HG03064 (cell line): ENCODE results near the gene RHOH.
"Not testable (repeated sequence)": the region's sequence is repeated elsewhere in the genome, so short reads cannot be mapped to it uniquely, and the experiment has no call there.

Source experiments
- ATAC-seq: cut with Tn5 transposase; IDR thresholded peaks from one replicate; pipeline ENCODE4 v1.9.1; 2021; ENCODE audit warnings: low read depth; ENCODE audit not compliant: unreplicated experiment

The RHOH gene, protein sequence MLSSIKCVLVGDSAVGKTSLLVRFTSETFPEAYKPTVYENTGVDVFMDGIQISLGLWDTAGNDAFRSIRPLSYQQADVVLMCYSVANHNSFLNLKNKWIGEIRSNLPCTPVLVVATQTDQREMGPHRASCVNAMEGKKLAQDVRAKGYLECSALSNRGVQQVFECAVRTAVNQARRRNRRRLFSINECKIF

DNA sequence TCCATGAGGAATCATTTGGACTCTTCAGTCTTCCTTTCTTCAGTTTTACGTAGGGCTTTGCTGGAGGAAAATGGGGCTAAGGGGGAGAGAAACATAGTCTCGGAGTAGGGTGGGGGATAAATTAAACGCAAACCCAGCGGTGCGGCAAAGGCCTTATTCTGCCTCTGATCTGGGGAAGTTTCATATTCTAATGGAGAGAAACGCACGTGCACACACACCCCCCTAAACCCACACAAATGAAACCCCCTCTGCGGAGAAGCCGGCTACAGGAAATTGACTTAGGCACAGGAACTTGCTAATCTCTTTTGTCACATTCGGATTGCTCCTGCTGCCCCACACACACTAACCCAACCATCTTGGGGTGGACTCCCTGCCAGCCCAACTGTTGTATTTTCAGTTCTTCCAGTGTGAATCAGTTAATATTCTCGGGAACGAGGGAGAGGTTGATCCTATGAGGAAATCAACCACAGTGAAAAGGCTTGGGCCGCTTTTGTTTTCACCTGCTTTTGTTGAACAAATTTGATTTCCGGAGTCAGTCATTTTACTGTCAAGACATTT, at the start of gene RHOH:
Gene RHOH, plus strand, starts transcription at position 308 of the 558 bp plus-strand sequence. CDS start 46,356 bp downstream, outside the sequence.
- ATAC-seq = no peak

DNA sequence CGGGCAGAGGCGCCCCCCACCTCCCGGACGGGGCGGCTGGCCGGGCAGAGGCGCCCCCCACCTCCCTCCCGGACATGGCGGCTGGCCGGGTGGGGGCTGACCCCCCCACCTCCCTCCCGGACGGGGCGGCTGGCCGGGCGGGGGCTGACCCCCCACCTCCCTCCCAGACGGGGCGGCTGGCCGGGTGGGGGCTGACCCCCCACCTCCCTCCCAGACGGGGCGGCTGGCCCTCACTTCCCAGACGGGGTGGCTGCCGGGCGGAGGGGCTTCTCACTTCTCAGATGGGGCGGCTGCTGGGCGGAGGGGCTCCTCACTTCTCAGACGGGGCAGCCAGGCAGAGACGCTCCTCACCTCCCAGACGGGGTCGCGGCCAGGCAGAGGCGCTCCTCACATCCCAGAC, 49.3 kb upstream of the RHOH start:
- not testable (repeated sequence) for ATAC-seq

DNA sequence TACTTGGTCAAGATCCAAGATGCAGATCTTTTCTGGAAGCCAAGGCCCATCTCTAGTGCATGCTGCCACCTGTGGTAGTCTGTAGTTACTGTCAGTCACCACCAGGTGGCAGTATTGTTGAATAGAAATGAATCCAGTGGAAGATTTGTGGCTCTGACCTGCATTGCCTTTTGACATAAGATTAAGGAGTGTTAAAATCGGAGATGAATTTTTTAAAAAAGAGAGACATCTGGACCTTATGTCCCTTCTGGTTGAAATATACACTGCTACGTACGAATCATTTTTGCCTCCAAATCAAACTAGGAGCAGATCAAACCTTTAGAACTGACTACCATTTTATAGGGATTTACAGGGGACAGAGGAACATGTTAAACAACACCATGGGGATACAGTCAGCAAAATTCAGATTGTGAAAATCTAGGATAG, 46.9 kb upstream of the RHOH start:
- ATAC-seq = no peak

DNA sequence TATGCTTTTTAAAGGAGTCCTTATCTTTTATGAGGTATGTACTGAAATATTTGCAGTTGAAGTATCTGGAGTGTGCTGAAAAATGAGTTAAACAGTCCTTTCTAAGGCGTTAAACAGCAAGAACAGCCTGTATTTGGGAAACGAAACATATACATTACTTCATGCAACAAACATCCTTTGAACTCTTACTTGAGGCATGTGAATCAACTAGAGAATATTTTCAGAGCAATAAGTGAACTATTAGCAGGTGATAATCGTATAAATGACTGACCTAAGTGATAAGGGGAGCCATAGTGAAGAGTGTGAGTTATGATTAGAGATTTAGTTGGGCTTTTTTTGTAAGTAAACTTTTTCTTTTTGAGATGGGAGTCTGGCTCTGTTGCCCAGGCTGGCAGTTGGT, 45.9 kb upstream of the RHOH start:
- ATAC-seq = no peak

DNA sequence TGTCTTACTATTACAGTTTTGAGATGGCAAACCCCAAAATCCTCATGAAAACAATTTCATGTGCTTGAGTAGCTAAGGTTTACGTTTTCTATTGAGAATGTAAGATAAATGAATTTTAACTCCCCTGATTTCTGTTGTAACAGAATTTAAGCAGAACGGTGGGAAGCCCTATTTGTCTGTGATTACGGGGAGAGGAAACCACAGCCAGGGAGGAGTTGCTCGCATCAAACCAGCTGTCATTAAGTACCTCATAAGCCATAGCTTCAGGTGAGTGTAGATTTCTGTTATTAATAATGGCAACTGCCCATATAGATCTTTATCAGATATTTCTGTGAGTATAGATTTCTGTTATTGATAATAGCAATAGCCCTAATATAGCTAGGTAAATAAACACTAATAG, 44.2 kb upstream of the RHOH start:
- ATAC-seq = no peak

DNA sequence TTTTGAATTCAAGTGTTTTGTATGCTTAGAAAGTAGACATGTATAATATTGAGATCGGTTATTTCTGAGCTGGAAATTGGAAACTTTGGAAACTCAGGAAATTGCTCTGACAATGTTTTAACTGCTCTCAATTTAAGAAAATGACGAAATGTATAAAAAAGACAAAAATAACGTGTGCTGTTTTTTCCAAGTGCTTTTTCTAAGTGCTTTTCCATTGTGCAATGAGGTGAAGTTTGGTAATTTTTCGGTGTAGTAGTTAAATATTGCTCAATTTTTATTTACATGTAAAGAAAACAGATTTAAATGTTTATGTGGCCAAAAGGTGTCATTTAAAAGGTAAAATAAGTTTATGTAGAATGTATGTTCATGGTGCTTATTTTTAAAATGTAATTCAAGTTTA, 39.4 kb upstream of the RHOH start:
- no peak for ATAC-seq

DNA sequence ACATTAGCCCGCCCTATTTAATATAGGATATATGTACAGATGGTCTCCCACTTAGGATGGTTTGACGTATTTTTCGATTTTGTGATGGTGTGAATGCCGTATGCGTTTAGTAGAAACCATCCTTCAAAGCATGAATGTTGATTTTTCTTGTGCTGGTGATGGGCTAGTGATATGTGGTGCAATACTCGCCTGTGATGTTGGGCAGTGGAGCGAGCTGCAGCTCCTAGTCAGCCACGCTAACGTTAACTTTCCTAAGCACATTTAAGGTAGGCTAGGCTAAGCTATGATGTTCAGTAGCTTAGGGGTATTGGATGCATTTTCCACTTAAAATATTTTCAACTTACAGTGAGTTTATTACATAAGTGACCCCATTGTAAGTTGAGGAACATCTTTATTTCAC, 36.6 kb upstream of the RHOH start:
- no peak for ATAC-seq

DNA sequence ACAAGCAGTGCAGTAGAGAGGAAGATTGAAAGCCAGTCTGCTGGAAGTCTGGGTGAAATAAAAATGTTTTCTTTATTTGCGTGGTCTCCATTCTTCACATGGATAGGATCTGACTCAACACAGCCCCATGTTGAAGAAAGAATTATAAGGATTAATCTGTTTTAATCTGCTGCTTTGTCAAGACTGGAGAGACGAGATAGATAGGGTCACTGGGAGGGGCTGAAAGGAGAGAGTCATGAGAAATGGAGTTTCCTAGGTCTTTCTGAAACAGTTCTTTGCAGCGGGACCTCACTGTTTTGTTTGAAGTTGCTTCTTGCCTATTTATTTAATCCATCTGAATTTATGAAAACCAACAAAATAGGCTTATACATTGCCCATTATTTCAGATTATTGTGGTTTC, 32.4 kb upstream of the RHOH start:
- no peak for ATAC-seq

DNA sequence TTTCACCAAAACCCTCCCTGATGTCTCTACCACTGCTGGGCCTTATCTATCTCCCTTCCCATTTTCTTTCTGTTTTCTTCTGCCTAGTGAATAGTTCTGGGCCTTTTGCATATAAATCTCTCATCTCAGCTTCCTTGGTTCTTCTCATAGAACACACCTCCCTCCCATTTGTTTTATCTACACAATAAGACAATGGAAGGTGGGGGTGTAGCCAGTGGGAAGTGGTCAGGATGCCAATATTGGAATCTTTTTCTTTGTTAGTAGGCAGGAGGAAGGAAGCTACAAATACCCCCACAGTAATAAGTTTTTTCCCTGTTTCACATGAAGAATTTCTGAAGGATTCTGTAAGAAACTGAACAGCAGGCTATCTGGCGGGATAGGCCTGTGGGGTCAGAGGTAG, 30.9 kb upstream of the RHOH start:
- ATAC-seq = no peak

DNA sequence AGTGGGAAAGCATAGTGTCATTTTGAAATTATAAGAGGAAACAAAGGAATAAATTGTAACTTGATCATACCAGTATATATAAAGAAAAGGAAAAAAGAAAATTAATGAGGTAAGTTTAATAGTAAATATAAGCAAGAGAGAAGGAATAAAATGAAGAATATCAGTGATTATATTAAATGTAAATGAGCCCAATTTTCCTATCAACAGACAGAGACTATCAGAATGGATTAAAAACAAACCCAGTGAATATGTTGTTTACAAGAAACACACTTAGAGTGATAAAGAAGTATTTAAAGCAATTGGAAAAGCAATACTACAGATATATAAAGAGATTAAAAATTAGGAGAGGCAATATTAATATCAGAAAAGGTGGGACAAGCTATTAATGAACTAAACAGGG, 28.8 kb upstream of the RHOH start:
- ATAC-seq = no peak

DNA sequence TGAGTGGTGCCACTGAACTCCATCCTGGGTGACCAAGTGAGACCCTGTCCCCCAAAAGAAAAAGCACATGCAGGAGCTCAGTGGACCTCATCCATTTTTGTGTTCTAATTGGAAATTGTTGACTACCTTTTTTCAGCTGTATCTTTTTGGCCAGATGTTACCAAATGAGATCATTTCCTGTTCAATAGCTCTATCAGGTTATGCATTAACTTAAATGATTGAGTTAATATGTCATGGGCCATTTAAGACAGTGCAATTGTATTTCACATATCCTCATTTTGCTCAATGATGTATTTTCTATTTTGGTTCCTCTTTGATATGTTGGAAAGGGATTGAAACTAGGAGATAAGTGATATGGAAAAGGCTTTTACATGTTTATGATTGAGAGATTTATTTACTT, 26.2 kb upstream of the RHOH start:
- ATAC-seq = peak; percentile 63

DNA sequence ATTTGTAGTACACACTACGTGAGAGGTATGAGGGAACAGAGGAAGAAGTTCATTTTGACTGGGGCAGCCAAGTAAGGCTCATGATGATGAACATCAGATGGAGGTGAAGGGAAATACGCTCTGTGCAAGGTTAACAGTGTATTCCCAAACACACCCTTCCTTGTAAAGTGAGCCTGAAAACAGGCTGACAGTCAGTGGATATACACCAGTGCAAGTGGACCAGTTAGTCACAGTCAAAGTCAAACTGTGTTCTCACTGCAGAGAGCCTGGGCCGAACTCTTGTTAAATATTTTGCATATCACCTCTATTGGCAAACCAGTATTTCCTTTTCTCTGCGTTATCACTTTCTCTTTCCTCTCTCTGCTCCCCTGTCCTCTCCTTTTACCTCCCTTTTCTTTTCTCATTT, 23.4 kb upstream of the RHOH start:
- ATAC-seq = peak; percentile 68

DNA sequence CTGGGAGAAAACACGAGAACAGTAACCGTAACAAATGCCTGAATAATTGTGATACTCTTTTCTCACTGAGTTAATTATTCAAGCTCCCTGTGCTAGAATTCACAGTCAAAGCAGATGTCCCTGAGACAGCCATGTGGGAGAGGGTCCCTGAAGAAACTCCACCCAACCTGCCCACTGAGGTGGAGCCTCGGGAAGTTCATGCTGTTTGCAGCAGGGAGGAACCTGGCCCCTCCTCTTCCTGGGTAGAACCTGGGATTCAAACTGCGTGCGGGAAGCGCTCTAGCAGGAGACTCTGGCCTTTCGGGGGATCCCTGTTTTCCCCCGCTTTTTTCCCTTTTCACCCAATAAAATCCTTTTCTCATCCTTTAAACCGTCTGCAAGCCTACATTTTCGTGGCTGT, 20.2 kb upstream of the RHOH start:
- ATAC-seq = no peak

DNA sequence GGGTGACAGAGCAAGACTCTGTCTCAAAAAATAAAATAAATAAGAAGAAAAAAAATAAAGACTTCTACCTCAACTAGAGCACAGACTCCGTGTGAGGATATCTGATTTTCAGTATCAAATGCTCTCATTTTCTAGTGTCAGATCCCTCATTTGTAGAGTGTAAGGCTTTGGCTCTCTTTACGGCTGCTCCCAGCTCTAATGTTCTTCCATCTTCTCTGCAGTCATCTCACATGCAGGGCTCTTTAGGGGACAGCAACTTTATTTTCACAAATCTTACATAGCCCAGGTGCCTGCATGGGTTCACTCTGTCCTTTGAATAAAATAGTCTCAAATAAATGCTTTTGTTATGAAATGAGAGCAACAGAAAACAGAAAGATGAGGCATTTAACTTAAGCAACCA, 19.2 kb upstream of the RHOH start:
- ATAC-seq = no peak

DNA sequence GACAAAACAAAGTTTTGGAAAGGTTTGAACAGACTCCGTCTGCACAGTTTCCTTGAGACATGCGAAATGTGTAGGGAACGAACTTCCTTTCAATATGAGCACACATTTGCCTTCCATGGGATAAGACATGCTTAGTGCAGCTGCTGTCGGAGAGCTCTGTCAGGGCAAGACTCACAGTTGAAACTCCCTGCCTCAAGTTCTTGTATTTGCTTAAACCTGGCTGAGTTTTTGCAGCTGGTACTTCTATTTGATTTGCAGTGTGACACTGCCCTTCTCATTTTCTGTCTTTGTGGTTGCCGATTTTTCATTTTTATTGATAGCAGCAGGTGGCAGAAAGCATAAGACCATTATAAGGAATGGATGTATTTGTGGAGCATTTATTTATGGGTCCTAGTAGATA, 18.2 kb upstream of the RHOH start:
- ATAC-seq = no peak

DNA sequence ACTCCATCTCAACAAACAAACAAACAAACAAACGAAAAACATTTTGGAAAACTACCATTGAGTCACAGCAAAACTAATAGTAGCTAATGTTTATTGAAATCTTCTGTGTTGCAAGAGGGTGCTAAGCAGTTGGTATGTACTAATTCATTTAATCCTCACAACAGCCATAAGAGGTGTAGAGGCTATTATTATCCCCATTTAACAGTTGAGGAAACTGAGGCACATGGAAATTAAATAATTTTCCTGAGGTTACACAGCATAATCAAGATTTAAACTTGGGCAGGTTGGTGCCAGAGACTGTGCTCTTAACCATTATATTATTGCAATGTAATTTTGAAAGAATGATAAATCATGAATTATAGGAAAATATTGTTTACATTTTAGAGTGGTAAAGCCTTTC, 17.5 kb upstream of the RHOH start:
- no peak for ATAC-seq

DNA sequence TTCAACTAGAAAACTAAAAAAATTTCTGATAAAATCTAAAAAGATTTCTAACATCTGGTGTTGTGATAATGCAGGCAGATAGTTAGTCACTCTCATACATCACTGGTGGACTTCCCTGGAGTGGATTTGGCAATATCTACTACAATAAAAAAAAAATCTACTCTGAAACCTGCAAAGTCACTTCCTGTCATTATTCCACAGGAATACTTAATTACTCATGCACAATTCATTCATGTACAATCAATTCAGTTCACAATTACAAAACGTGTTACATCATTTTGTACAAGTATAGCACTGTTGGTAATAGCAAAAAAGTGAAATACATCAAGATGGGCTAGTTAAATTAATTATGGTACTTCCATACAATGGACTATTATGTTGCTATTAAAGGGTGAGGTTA, 16.5 kb upstream of the RHOH start:
- ATAC-seq = no peak

DNA sequence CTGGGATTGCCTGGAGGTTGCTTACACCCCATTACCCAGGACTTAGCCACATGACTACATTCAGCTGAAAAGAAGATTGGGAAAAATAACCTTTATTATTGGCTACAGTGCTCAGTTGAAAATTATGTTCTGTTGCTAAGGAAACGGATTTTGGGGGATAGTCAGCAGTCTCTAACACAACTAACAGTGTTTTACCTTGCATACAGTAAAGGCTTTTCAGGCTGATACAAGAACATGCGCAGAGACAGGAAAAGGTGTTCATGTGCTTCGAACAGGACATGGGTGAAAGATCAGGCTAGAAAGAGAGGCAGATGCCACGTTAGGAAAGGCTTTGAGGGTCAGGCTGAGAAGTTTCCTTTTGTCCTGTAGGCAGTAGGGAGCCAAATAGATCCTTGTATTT, 14.8 kb upstream of the RHOH start:
- ATAC-seq = no peak

DNA sequence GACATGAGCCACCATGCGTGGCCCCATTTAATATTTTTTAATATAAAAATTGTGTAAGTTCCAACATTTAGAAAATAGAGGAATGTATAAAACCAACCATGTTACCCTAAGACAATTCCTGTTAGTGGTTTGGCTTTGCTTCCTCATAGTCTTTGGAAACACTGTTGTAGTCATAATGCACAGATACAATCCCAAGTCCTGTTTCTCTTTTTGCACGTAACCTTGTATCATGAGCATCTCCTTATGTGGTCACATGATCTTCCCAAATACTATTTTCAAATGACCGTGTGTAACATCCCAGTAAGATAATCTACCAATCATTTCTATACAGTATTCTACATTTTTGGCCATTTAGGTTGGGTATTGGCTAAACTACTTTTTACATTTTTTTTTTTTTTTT, 13.9 kb upstream of the RHOH start:
- ATAC-seq = no peak

DNA sequence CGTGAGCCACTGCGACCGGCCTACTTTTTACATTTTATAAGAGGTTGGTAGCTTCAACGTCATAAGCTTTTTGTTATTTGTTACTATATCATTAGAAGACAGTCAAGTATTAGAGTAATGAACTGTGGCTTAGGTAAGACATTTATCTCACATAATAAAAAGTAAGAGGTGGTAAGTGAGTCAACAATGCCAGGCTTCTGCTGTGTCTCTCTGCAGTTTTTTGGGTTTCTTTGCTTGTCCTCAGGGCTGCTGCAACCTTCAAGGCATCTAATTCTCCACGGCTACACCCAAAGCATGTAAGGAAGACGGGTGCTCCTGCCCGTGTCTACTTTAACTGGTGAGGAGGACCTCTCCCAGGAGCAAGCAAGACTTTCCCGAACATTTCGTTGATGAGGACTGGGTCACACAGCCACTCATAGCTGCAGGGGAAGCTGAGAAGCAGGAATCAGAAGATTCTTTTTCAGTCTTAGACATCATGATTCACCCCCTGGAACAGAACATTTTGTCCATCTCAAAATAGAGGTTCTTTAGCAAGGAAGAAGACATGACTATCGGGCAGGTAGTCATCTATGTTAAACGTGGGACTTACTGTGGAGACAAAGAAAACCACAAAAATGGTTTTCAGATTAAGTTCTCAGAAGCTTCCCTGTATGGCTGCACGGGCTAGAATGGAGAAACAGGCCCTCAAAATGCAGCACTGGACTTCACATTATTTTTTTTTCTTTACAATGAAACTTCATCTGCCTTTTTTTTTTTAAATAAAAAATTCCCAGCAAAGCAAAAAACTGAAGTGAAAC, 13.0 kb upstream of the RHOH start:
- no peak for ATAC-seq

DNA sequence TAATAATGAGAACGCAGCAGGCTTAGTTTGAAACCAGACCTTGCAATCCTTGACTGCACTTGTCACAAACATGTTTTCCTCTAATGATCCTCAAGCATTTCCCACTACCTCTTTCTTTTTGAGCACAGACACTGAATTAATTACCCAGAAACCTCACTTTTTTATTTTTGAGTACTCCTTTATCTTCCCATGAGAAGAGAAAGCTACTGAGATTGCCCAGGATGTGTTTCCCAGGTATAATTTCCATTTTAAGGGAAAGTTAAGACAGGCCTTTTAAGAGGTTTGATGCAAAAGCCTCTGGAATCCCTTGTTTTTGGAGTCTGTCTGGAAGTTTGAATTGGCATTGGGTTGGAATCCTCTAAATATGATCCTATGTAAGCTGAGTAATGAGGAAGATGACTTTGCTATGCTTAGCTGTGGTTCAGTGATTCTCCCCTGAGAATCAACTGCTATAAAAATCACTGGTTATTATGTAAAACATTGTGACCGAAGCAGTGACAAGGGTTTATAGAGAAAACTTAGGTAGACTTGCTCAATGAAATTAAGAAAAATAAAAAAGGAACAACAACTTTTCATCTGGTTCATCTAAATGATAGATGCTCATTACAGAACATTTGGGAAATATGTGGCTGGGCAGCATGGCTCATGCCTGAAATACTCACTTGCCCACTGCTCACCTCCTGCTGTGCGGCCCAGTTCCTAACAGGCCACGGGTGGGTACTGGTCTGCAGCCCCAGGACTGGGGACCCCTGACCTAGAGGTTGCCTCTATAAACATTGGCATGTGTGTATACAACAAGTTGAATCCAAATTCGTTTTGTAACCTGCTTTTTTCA, 10.8 kb upstream of the RHOH start:
- peak; percentile 50 for ATAC-seq
